ENCODE data around the gene NOP9.

NOP9 gene

DNA sequence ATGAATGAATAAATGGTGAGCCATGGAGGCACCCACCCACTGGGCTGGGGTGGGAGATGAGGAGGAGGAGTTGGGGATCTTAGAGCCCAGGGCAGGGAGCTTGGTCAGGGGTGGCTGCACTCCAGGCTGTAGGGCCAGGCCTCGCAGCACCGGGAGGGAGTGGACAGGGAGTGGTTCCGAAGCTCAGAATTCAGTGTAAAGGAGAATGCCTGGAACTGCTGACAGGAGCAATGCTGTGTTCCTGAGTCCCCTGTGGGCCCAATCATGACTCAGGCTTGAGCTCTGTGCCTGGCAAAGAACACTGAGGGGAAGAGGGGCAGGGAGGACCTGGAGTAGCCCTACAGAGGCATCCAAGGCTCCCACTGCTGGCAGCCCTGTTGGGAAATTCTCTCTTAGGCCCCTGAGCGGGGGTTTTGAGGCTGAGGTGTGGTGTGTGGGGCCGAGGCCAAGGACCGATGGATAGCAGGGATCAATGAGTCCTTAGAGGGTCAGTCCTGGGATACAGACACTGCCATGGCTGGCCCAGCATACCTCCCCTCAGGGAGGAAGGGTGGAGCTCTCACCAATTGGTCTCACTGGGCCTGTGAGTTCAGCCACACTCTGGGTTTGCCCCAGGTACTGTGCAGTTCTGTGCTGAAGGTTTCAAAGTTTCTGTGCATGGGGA, 18.7 kb upstream of the NOP9 start:
- Histone ChIP-seq H3K9ac (ENCODE audit: low read length) (no peak overlapping the region), H3K9me2 (replicated peaks; ENCODE audit: insufficient read depth, low read length) (no peaks in the 10 kb centered on the region)

GRCh38 chr14:24281636-24282035, 18.0 kb upstream of the NOP9 start:
- Histone ChIP-seq H3K9me2 (replicated peaks; ENCODE audit: insufficient read depth, low read length) (no peaks in the 10 kb centered on the region), H3K36me3 (ENCODE audit: low read length) (no peaks in the 10 kb centered on the region), H3K79me2 (ENCODE audit: insufficient read depth, low read length) (no peaks in the 10 kb centered on the region), H4K20me1 (ENCODE audit: low read depth, low read length) (no peaks in the 10 kb centered on the region), H3K4me3 (ENCODE audit: insufficient read depth, low read length, poor library complexity, severe bottlenecking) (no peak overlapping the region), H3K9ac (ENCODE audit: low read length) (no peak overlapping the region), H3K4me2 (ENCODE audit: low read depth, low read length, poor library complexity, severe bottlenecking) (no peak overlapping the region), H3K27me3 (ENCODE audit: low read length) (no peaks in the 10 kb centered on the region), H3K27ac (ENCODE audit: low read depth, low read length) (no peak overlapping the region), H3F3A (ENCODE audit: insufficient read depth) (no peaks in the 10 kb centered on the region), H2AFZ (ENCODE audit: low read depth, low read length, severe bottlenecking) (no peak overlapping the region), H3K9me3 (ENCODE audit: insufficient read depth, low read length) (no peaks in the 10 kb centered on the region)
- TF ChIP-seq EZH2phosphoT487 (conservative IDR thresholded peaks at IDR 0.05; ENCODE audit: low read length), result no peak
- TF ChIP-seq, protein P1, sequence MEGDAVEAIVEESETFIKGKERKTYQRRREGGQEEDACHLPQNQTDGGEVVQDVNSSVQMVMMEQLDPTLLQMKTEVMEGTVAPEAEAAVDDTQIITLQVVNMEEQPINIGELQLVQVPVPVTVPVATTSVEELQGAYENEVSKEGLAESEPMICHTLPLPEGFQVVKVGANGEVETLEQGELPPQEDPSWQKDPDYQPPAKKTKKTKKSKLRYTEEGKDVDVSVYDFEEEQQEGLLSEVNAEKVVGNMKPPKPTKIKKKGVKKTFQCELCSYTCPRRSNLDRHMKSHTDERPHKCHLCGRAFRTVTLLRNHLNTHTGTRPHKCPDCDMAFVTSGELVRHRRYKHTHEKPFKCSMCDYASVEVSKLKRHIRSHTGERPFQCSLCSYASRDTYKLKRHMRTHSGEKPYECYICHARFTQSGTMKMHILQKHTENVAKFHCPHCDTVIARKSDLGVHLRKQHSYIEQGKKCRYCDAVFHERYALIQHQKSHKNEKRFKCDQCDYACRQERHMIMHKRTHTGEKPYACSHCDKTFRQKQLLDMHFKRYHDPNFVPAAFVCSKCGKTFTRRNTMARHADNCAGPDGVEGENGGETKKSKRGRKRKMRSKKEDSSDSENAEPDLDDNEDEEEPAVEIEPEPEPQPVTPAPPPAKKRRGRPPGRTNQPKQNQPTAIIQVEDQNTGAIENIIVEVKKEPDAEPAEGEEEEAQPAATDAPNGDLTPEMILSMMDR (IDR thresholded peaks at IDR 0.05; ENCODE audit: insufficient read depth, low read length, poor library complexity, severe bottlenecking), result no peak

More for the DNA sequence above, 18.7 kb upstream of the NOP9 start:
- H3F3A ChIP-seq (ENCODE audit: insufficient read depth), result no peaks in the 10 kb centered on the region
- H4K20me1 ChIP-seq (ENCODE audit: low read depth, low read length), result no peaks in the 10 kb centered on the region
- H3K36me3 ChIP-seq (ENCODE audit: low read length), result no peaks in the 10 kb centered on the region
- no peak overlapping the region for H3K4me3 ChIP-seq (ENCODE audit: insufficient read depth, low read length, poor library complexity, severe bottlenecking)
- H3K79me2 ChIP-seq (ENCODE audit: insufficient read depth, low read length), result no peaks in the 10 kb centered on the region
- no peaks in the 10 kb centered on the region for H3K27me3 ChIP-seq (ENCODE audit: low read length)
- H3K9me3 ChIP-seq (ENCODE audit: insufficient read depth, low read length), result no peaks in the 10 kb centered on the region
- TF ChIP-seq, protein P1 (IDR thresholded peaks at IDR 0.05; ENCODE audit: insufficient read depth, low read length, poor library complexity, severe bottlenecking), result no peak
- TF ChIP-seq EZH2phosphoT487 (conservative IDR thresholded peaks at IDR 0.05; ENCODE audit: low read length), result no peak
- no peak overlapping the region for H3K4me2 ChIP-seq (ENCODE audit: low read depth, low read length, poor library complexity, severe bottlenecking)
- no peak overlapping the region for H2AFZ ChIP-seq (ENCODE audit: low read depth, low read length, severe bottlenecking)
- no peak overlapping the region for H3K27ac ChIP-seq (ENCODE audit: low read depth, low read length)

- Histone ChIP-seq H3K9me2 (replicated peaks; ENCODE audit: insufficient read depth, low read length) (no peaks in the 10 kb centered on the region), H3K27me3 (ENCODE audit: low read length) (no peaks in the 10 kb centered on the region), H3F3A (ENCODE audit: insufficient read depth) (no peaks in the 10 kb centered on the region), H3K9me3 (ENCODE audit: insufficient read depth, low read length) (no peaks in the 10 kb centered on the region), H2AFZ (ENCODE audit: low read depth, low read length, severe bottlenecking) (no peak overlapping the region), H3K4me3 (ENCODE audit: insufficient read depth, low read length, poor library complexity, severe bottlenecking) (no peak overlapping the region), H3K9ac (ENCODE audit: low read length) (no peak overlapping the region), H3K36me3 (ENCODE audit: low read length) (no peaks in the 10 kb centered on the region), H3K79me2 (ENCODE audit: insufficient read depth, low read length) (no peaks in the 10 kb centered on the region), H4K20me1 (ENCODE audit: low read depth, low read length) (no peaks in the 10 kb centered on the region), H3K27ac (ENCODE audit: low read depth, low read length) (no peak overlapping the region), H3K4me2 (ENCODE audit: low read depth, low read length, poor library complexity, severe bottlenecking) (no peak overlapping the region)
- TF ChIP-seq, protein P1 (IDR thresholded peaks at IDR 0.05; ENCODE audit: insufficient read depth, low read length, poor library complexity, severe bottlenecking), result no peak
- TF ChIP-seq EZH2phosphoT487 (conservative IDR thresholded peaks at IDR 0.05; ENCODE audit: low read length), result no peak
Observed at GRCh38 chr14:24282736-24283135, 16.9 kb upstream of the NOP9 start.

All from SU-DHL-6 (cell line).